GM19438 (cell line): ENCODE results near the gene KCNH3.

Source experiments
- ATAC-seq: cut with Tn5 transposase; IDR thresholded peaks from one replicate; pipeline ENCODE4 v1.9.1; 2021; ENCODE audit warnings: low read depth; ENCODE audit not compliant: unreplicated experiment

The KCNH3 gene

DNA sequence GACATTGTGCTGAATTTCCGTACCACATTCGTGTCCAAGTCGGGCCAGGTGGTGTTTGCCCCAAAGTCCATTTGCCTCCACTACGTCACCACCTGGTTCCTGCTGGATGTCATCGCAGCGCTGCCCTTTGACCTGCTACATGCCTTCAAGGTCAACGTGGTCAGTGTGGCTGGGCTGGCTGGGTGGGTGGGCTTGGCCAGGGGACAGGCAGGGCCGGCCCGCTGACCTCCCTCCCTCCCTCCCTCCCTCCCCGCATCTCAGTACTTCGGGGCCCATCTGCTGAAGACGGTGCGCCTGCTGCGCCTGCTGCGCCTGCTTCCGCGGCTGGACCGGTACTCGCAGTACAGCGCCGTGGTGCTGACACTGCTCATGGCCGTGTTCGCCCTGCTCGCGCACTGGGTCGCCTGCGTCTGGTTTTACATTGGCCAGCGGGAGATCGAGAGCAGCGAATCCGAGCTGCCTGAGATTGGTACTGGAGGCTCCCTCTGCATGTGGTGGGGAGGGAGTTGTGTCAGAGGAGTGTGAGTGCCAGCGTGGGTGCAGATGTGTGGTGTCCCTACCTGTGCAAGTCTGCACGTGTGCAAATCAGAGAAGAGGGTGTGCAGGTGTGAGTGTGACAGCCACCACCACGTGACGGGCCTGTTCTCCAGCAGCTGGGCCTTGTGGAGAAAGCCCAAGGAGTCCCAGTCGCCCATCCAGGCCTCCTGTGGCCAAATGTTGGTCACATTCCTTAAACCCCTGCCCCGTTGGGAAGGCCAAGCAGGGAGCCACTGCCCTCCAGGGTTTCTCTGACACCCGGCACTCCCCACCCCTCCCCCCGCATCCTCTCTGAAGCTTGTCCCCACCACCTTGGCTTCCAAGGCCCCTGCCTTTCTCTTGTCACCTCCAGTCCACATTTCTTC is 5.3 kb downstream of the KCNH3 start:
- ATAC-seq: no peak

DNA sequence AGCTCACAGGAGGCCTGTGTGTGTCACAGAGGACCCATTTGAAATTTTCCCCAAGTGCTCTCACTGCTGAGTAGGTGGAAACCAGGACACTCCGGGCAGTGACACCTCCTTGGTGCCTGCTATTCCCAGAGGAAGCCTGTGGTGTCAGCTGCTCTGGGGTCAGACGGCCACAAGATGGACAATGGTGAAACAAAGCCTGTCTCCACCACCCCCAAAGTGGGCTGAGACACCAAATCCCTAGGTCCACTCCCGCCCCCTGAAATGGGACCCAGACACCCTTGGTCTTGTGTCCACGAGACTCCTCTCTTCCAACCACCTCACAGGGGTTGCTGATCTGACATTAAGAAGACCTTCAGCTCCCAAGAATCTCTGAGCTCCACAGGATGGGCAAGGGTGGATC is 7.0 kb downstream of the KCNH3 start:
- ATAC-seq: no peak

DNA sequence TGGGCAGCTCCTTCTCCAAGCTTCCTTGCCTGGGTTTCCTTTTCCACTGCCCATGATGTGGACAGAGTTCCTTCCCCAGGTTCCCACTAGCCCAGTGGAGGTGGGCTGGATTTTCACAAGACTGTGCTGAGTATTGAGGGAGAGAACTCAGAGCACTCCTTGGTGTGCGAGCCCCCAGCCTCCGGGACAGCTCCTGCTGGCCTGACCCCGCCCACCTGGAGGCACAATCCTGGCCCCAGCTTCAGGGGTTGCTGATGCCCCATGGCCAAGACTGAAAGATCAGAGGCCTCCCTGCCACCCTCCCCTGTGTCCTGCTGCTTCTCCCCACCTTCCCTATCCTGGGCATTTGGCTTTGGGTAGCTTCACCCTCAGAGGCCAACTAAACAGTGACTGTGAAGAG is 7.7 kb downstream of the KCNH3 start:
- ATAC-seq: no peak

DNA sequence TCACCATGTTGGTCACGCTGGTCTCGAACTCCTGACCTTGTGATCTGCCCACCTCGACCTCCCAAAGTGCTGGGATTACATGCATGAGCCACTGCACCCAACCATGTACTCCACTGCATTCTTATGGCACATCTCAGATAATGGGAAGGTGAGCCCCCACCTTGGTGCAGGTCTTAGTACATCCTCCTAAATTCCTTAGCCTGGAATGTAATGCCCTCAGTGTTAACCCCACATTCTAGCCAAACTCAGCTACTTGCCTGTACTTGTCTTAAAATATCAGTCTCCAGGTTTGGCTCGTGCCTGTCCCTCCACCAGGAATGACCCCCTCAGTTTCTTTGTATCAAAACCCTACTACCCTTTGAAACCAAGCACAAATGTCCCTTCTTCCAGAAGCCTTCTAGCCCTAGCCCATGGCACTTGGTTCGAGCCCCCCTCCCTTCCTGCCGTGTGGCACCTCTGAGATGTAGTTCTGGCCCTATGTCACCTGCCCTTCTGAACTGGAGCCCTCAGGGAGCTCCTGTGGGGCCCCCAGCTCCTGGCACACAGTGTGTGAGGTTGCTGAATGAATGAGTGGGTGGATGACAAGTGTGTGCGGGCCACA is 8.4 kb downstream of the KCNH3 start:
- ATAC-seq: no peak

DNA sequence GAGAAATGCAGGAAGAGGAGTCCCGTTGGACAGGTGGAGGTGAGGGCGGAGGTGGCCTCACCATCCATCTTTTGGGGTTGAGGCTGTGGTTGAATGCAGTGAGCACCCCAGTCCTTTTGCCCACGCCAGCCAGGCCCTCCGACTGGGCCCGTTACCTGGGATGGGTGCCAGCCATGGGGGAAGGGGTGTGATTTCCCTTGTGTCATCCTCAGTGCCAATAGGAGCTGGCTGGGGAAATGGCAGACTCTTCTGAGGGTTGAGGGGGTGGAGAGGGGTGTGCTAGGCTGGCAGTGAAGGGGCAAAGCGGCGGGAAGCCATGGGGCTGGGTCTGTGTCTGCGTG is 9.6 kb downstream of the KCNH3 start:
- no peak for ATAC-seq

DNA sequence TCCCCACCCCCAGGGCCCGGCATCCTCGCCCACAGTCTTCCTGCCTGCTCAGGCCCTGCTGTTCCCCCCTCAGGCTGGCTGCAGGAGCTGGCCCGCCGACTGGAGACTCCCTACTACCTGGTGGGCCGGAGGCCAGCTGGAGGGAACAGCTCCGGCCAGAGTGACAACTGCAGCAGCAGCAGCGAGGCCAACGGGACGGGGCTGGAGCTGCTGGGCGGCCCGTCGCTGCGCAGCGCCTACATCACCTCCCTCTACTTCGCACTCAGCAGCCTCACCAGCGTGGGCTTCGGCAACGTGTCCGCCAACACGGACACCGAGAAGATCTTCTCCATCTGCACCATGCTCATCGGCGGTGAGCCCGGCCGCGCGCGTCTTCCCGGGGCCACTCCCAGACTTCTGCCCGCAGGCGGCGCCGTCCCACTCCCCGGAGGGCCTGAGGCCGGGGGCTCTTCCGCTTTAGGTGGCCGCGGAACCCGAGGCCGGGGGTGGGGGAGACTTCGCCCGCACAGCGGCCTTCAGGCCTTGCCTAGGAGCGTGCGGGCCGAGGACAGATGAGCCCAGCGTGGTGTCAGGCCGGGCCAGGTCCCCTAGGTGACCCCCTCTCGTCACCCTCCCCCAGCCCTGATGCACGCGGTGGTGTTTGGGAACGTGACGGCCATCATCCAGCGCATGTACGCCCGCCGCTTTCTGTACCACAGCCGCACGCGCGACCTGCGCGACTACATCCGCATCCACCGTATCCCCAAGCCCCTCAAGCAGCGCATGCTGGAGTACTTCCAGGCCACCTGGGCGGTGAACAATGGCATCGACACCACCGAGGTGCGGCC is 10.2 kb downstream of the KCNH3 start:
- ATAC-seq: no peak

DNA sequence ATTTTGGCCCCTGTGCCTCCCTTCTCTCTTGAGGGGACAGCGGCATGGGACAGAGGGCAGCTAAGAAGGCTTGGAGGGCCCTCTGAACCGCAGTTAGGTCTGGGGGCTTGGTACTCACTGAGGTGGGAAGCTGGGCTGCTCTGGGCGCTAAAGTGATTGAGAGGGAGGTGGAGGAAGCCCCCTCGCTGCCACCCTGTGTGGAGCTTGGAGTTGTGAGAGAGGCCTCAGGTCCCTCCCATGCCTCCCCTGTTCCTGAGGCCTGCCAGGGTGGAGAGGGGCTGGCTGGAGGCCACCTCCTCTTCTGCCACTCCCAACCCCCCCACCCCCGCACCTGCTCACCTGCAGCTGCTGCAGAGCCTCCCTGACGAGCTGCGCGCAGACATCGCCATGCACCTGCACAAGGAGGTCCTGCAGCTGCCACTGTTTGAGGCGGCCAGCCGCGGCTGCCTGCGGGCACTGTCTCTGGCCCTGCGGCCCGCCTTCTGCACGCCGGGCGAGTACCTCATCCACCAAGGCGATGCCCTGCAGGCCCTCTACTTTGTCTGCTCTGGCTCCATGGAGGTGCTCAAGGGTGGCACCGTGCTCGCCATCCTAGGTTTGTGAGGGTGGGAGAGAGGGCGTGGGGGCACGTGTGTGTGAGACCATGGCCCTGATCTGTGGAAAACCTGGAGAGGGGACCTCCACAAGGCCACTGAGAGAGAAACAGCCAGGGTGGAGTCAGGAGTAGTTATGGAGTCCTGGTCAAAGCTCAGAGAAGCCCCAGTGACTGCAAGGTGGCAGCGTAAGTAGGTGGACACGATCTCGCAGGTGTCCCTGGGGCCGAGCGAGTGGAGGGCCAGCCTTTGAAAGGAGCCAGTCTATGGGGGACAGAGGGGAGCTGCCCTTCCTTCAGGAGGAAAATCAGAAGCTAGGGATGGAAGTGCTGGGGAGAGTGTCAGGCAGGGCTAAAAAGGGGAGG is 11.2 kb downstream of the KCNH3 start:
- ATAC-seq: no peak

DNA sequence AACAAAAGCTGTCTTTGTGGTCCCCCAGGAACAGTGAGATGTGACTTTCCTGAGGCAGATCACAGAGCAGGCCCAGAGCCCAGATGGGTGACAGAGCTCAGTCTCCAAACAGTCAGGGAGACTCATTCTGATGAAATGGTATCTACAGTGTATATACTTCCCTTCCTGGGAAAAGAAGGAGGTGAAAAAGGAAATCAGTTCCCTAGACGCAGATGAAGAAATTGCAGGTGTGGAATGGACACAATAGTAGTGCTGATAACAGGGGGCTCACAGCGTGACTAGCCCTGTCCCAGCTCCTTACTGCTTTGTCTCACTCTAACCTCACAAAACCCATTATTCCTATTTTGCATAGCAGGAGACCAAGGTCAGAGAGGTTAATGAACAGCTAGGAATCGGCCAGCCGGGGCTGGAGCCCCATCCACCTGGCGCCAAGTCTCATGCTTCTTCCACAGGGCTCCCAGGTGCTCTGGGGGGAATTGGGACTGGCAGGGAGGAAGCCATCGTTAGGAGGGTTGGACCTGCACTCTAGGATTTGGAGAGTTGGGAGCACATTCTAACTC is 11.9 kb downstream of the KCNH3 start:
- no peak for ATAC-seq

DNA sequence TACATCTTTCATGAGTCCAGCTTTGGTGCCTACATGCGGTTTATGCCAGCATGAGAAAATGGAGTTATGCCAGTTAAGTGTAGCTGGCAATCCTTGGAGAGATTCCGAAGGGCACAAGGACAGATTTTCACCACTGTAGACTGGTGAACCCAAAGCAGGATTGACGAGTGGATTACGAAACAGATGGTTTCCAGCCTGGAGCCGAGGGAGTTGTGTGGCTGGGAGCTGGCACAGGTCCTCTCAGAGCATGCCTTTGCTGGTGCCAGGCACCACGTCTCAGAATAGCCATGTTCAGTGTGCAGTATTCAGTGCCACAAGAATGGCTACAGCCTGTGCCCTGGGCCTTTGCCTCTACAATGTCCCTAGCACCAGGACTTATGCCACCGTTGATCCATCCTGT is 13.2 kb downstream of the KCNH3 start:
- ATAC-seq: no peak

DNA sequence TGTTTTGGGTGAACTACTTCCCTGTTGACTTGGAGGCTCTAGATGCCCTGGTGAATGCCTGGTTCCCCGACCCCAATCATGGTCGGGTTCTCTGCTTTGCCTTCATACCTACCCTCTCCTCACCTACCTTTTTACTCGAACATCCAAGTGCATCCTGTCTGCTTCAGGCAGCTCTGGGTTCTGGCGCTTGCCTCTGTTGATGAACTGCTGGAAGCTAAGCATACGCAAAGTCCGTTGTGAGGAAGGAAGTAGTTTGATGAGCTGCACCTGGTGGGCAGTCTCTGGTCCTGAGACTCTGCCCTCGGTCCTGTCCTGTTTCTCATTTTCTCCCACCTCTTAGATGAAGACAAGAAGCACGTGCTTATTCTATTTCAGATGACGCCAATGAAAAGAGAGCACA is 13.6 kb downstream of the KCNH3 start:
- ATAC-seq: no peak

DNA sequence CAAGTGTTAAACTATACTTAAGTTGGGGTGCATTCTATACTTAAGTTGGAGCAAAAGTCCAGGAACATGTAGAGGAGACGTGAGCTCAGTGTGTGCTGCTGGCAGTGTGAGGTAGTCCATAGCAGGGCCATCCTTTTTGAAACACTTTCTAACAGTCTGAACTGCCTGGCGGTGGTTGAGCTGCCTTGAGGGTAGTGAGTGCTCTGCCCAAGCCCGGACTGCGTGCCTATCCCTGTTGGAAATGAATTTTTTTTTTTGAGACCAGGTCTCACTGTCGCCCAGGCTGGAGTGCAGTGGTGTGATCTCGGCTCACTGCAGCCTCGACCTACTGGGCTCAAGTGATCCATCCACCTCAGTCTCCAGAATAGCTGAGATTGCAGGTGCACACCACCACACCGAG is 14.1 kb downstream of the KCNH3 start:
- ATAC-seq: no peak

DNA sequence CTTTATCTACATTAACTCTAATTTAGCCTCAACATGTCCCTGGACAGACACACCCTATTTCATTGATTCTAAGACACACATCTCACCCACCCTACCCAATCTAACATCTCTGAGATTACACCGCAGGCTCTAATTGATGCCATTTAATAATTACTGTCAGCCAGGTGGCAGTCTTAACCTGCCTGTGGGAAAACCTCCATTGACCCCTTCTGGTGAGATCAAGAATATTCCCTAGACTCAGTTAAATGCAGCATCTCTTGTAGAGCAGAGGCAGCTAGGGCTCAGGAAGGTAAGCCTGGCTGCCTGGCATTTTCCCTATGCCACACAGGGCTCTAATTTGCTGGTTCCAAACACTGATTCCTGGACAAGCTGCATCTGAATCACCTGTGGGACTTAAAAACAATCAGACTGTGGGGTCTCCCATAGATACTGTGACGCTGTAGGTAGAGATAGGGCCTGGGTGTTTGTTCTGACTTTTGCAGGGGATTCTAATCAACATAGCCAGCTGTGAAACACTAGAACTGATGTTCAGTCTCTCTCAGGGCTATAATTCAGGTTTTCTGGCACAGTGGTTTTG is 14.8 kb downstream of the KCNH3 start:
- ATAC-seq: no peak

DNA sequence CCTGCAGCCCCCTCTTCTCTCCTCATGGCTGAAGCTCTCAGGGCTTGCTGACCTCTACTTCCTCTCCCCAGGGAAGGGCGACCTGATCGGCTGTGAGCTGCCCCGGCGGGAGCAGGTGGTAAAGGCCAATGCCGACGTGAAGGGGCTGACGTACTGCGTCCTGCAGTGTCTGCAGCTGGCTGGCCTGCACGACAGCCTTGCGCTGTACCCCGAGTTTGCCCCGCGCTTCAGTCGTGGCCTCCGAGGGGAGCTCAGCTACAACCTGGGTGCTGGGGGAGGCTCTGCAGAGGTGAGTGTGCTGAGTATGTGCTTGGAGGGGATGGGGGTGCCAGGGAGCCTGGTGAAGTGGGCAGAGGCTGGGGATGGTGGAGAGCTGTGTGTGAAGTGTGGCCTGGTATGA is 15.4 kb downstream of the KCNH3 start:
- ATAC-seq: no peak

DNA sequence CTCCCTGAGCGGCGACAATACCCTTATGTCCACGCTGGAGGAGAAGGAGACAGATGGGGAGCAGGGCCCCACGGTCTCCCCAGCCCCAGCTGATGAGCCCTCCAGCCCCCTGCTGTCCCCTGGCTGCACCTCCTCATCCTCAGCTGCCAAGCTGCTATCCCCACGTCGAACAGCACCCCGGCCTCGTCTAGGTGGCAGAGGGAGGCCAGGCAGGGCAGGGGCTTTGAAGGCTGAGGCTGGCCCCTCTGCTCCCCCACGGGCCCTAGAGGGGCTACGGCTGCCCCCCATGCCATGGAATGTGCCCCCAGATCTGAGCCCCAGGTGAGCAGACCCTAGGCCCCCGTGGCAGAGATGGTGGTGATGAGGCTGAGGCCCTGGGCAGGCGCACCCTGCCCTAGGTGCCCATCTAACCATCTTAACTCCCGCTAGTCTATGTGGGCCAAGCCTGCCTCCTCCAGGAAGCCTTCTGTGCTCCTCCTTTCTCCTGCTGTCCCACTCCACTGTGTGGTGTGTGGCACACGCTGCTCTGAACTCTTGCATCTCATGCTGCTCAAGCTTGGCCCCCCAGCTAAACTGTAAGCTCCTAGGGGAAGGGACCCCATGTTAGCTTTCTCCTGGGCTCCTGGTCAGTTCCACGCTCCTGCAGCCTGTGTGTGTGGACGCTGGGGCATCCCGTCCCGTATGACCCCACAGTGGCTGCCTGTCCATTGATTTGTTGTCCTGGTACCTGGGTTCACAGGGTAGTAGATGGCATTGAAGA is 17.0 kb downstream of the KCNH3 start:
- no peak for ATAC-seq

DNA sequence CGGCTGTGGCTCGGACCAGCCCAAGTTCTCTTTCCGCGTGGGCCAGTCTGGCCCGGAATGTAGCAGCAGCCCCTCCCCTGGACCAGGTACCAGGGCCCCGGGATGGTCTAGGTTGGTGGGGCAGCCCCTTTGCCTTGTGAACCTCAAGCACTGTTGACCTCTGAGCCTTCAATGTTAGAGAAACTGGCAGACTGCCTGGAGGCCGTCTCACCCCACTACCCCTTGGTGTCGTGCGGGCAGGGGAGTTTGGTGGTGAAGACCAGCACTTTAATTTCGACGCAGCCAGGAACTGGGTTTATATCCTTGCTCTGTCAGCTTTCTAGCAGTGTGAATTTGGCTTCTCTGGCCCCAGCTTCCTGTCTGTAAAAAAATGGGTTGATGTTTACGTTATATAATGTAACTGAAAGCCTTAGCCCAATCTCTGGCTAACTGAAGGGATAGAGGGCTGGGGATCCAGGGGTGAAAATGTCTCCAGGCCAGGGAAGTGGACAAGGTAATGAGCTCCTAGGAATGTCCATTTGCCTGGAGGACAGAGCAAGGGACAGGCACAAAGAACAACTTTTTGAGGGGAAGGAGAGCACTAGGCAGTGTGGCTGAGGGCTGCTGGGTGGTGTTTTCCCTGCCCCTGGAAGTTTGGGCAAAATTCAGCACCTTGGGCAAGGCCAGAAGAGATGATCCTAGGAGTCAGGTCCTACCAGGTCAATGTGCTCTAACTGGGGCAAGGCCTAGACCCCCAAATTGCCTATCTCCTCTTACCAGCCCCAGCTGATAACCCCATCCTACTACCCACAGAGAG is 17.8 kb downstream of the KCNH3 start:
- no peak for ATAC-seq

DNA sequence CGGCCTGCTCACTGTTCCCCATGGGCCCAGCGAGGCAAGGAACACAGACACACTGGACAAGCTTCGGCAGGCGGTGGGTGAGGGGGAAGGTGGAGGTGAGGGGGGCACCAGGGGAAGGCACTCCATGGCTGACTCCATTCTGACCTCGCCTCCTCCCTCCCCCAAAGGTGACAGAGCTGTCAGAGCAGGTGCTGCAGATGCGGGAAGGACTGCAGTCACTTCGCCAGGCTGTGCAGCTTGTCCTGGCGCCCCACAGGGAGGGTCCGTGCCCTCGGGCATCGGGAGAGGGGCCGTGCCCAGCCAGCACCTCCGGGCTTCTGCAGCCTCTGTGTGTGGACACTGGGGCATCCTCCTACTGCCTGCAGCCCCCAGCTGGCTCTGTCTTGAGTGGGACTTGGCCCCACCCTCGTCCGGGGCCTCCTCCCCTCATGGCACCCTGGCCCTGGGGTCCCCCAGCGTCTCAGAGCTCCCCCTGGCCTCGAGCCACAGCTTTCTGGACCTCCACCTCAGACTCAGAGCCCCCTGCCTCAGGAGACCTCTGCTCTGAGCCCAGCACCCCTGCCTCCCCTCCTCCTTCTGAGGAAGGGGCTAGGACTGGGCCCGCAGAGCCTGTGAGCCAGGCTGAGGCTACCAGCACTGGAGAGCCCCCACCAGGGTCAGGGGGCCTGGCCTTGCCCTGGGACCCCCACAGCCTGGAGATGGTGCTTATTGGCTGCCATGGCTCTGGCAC is 18.5 kb downstream of the KCNH3 start:
- no peak for ATAC-seq

DNA sequence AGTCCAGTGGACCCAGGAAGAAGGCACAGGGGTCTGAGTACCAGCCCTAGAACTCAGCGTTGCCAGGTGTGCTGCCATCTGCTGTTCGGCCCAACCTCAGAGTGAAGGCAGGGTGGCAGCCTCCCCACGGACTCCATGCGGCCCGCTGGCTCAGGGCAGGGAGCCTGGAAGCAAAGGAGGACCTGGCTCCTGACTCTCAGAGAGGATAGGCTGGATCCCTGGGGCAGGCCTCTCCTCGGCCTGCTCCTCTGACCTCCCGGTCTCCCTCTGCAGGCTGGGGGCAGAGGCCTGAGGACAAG is 19.0 kb downstream of the KCNH3 start:
- ATAC-seq: no peak

DNA sequence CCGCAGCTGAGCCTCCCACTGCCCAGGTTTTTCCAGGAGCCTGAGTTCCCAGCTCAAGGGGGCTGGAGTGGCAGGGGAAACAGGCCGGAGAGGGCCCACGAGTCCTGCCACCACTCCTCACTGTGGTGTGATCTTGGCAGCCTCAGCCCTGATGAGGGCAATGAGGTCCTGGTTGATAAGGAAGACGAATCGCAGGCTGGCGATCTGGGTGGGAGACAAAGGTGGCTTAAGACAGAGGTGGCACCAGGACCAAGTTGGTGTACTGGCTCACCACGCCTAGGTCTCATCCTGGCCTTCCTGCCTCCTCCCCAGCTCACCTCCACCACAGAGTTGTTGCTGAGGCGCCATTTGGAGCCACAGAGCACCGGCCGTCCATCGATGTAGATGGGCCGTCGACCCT is 19.7 kb downstream of the KCNH3 start:
- no peak for ATAC-seq
